Measurements from ENCODE around the gene ATG5.

- TF ChIP-seq BCOR (IDR thresholded peaks at IDR 0.05), result no peak
- TF ChIP-seq YY1 (IDR thresholded peaks at IDR 0.05; ENCODE audit: borderline replicate concordance in 1 of 3, control insufficient read depth in 1 of 3, extremely low read depth in 1 of 3, insufficient read depth in 3 of 3, insufficient read length in 1 of 3, insufficient replicate concordance in 2 of 3, low read depth in 1 of 3, low read length in 2 of 3), result no peak
- no peak for TF ChIP-seq REST (IDR thresholded peaks at IDR 0.05; ENCODE audit: borderline replicate concordance)
- no peak for TF ChIP-seq REST (CRISPR knock-in tag; IDR thresholded peaks at IDR 0.05; ENCODE audit: low read depth)
- TF ChIP-seq CTCF (IDR thresholded peaks at IDR 0.05 in 2 of 3, conservative IDR thresholded peaks at IDR 0.05 in 1 of 3; ENCODE audit: insufficient read depth in 2 of 3, low read depth in 1 of 3, low read length in 3 of 3), result no peak
- TF ChIP-seq TOE1 (IDR thresholded peaks at IDR 0.05; ENCODE audit: borderline replicate concordance), result no peak
- TF ChIP-seq TOE1 (CRISPR knock-in tag; IDR thresholded peaks at IDR 0.05; ENCODE audit: borderline replicate concordance, low read depth), result no peak
- TF ChIP-seq RBM39 (optimal IDR thresholded peaks at IDR 0.05; ENCODE audit: low read depth, low read length), result no peak
- TF ChIP-seq CREBBP (IDR thresholded peaks at IDR 0.05; ENCODE audit: low read depth, low read length), result no peak
- no peak for TF ChIP-seq IRF9 (tag; IDR thresholded peaks at IDR 0.05)
These were observed 98.9 kb downstream of the ATG5 start for GRCh38 chr6:106226676-106227075.

Data from K562 (cell line).